Measurements from ENCODE around the gene NCOR1.
"Not testable (repeated sequence)": the region's sequence is repeated elsewhere in the genome, so short reads cannot be mapped to it uniquely, and the experiment has no call there.

Gene NCOR1

GRCh38 chr17:16073845-16074244 lies 141.5 kb downstream of the NCOR1 start:
- TF ChIP-seq CTCF (IDR thresholded peaks at IDR 0.05; ENCODE audit: control extremely low read depth, extremely low read depth, low read depth, missing control alignments): no peak
- no peak for DNase-seq (ENCODE audit: extremely low spot score)
- POLR2A ChIA-PET: no interaction called here
- CTCF ChIA-PET: interaction anchor here (1.3 to 2.4 kb wide), 3 partner anchors 8 to 289 kb away, joined by 3 to 6 read pairs (median 3); no protein-coding TSS in a partner anchor

GRCh38 chr17:16072031-16072430 lies 143.3 kb downstream of the NCOR1 start:
- ChIA-PET CTCF (interaction anchor here (1.0 to 1.7 kb wide), 4 partner anchors 9 to 77 kb away, joined by 3 to 5 read pairs (median 3); no protein-coding TSS in a partner anchor), POLR2A (no interaction called here)
- TF ChIP-seq CTCF (IDR thresholded peaks at IDR 0.05; ENCODE audit: control extremely low read depth, extremely low read depth, low read depth, missing control alignments): no peak
- no peak for DNase-seq (ENCODE audit: extremely low spot score)

GRCh38 chr17:16068323-16068722 lies 147.0 kb downstream of the NCOR1 start:
- no peak for TF ChIP-seq CTCF (IDR thresholded peaks at IDR 0.05; ENCODE audit: control extremely low read depth, extremely low read depth, low read depth, missing control alignments)
- POLR2A ChIA-PET: no interaction called here
- CTCF ChIA-PET: no interaction called here
- DNase-seq (ENCODE audit: extremely low spot score): no peak

- ChIA-PET POLR2A (no interaction called here), CTCF (interaction anchor here (1.5 to 2.2 kb wide), 4 partner anchors 8 to 19 kb away, joined by 3 to 6 read pairs (median 4); no protein-coding TSS in a partner anchor)
- no peak for TF ChIP-seq CTCF (IDR thresholded peaks at IDR 0.05; ENCODE audit: control extremely low read depth, extremely low read depth, low read depth, missing control alignments)
- no peak for DNase-seq (ENCODE audit: extremely low spot score)
Measured at GRCh38 chr17:16066125-16066524, 149.2 kb downstream of the NCOR1 start.

- TF ChIP-seq CTCF (IDR thresholded peaks at IDR 0.05; ENCODE audit: control extremely low read depth, extremely low read depth, low read depth, missing control alignments): no peak
- CTCF ChIA-PET: interaction anchor here (1.0 kb wide), 1 partner anchor 10 kb away, joined by 3 read pairs; no protein-coding TSS in a partner anchor
- DNase-seq (ENCODE audit: extremely low spot score): no peak
- POLR2A ChIA-PET: no interaction called here
Measured at GRCh38 chr17:16061631-16062030, 153.7 kb downstream of the NCOR1 start.

GRCh38 chr17:16055139-16055538 lies 160.2 kb downstream of the NCOR1 start:
- POLR2A ChIA-PET; DNase-seq (ENCODE audit: extremely low spot score): not testable (repeated sequence)
- CTCF ChIA-PET: interaction anchor here (1.9 kb wide), 1 partner anchor 8 kb away, joined by 5 read pairs; no protein-coding TSS in a partner anchor

GRCh38 chr17:16052486-16052885 lies 162.8 kb downstream of the NCOR1 start:
- no peak for TF ChIP-seq CTCF (IDR thresholded peaks at IDR 0.05; ENCODE audit: control extremely low read depth, extremely low read depth, low read depth, missing control alignments)
- POLR2A ChIA-PET: no interaction called here

More at GRCh38 chr17:16052486-16052885, 162.8 kb downstream of the NCOR1 start:
- DNase-seq (ENCODE audit: extremely low spot score): no peak
- CTCF ChIA-PET: interaction anchor here (1.4 to 2.4 kb wide), 2 partner anchors 11 to 20 kb away, joined by 3 to 9 read pairs; no protein-coding TSS in a partner anchor

Measured in GM10248 (cell line).